ENCODE data around the gene ERF.

DNA sequence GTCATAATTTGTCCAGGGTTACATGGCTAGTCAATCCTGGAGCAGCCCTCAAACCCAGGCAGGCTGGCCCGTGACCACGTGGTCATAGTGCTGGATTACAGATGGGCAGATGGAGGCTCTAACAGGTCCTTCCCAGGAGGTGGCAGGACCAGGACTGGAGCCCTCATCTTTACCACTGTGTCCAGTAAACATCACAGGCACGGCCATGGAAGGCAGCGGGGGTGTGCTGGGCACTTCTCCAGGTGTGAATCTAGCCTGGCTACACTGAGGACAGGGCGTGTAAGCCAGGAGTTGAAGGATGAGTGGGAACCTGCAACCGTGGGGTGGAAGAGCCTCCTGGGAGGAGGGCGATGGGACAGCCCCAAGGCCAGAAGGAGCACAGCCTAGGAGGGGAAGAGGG is 20.2 kb upstream of the ERF start:
- TF ChIP-seq, protein P1, sequence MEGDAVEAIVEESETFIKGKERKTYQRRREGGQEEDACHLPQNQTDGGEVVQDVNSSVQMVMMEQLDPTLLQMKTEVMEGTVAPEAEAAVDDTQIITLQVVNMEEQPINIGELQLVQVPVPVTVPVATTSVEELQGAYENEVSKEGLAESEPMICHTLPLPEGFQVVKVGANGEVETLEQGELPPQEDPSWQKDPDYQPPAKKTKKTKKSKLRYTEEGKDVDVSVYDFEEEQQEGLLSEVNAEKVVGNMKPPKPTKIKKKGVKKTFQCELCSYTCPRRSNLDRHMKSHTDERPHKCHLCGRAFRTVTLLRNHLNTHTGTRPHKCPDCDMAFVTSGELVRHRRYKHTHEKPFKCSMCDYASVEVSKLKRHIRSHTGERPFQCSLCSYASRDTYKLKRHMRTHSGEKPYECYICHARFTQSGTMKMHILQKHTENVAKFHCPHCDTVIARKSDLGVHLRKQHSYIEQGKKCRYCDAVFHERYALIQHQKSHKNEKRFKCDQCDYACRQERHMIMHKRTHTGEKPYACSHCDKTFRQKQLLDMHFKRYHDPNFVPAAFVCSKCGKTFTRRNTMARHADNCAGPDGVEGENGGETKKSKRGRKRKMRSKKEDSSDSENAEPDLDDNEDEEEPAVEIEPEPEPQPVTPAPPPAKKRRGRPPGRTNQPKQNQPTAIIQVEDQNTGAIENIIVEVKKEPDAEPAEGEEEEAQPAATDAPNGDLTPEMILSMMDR (conservative IDR thresholded peaks at IDR 0.05): no peak
- TF ChIP-seq ZFX (IDR thresholded peaks at IDR 0.05): no peak
